Activated CD8-positive, alpha-beta memory T cell treated with anti-CD3 and anti-CD28 coated beads, Interleukin-2, amount 50 U/mL, for 4 hours (primary cell): Measurements from ENCODE around the gene ACAP2.
"Not testable (repeated sequence)": the region's sequence is repeated elsewhere in the genome, so short reads cannot be mapped to it uniquely, and the experiment has no call there.

Experiments
- DNase-seq: peaks from one replicate; pipeline ENCODE4 v3.0.0-alpha.2; 2020

ACAP2 gene

DNA sequence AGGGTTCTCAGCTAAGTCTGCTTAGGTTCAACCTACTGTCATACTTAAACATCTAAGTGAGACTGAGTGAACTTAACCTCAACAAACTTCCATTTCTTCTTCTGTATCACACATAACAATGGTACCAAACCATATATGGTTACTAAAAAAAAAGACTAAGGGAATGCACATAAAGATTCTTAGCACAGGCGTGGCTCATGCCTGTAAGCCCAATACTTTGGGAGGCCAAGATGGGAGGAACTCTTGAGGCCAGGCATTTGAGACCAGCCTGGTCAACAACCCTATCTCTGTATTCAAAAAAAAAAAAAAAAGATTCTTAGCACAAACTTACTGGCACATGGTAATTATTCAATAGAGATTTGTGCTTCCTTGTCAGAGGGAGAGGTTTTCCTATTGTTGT lies 57.9 kb downstream of the ACAP2 start:
- DNase-seq: no peak

DNA sequence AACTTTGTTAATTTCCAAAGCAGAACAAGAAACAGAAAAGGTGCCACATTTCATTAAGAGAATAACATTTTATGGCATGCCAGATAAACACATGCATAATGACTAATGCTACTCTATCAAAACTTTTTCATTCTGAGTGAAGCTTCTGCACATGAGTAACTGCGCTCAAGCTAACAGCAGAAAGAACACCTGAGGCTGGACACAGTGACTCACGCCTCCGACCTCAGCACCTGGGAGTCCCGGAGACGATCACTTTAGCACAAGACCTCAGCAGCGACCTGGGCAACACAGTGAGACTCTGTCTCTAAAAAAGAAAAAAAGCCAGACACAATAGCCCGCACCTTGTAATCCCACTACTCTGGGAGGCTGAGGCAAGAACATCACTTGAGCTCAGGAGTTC lies 70.6 kb downstream of the ACAP2 start:
- DNase-seq: no peak

DNA sequence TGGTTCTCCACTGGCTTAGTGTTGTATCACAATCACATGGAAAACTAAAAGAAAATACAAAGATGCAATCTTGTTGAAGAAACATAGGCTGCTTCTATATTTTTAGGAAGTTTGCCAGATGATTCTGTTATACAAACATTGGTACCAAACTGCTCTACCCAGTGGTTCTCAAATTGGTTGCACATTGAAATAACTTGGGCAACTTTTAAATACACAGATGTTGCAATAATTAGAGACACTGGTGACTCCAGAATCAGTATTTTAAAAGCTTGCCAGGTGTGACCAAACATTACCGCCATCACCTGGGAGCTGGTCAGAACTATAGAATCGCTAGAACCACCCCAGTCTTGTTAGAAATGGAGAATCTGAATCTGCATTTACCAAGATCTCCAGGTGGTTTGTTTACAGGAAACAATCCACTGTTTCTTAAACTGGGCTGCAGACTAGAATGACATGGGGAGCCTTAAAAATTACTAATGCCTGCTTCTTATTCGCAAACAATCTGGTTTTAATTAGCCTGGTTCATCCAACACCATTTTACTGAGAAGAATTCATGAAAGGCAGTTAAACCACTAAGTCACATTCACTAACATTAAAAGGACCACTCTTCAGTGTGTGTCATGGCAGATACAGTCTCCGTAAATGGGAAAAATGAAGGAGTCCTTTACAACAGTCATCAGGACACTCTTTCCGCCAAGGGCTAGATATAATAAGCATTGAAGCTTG lies 76.5 kb downstream of the ACAP2 start:
- no peak for DNase-seq

DNA sequence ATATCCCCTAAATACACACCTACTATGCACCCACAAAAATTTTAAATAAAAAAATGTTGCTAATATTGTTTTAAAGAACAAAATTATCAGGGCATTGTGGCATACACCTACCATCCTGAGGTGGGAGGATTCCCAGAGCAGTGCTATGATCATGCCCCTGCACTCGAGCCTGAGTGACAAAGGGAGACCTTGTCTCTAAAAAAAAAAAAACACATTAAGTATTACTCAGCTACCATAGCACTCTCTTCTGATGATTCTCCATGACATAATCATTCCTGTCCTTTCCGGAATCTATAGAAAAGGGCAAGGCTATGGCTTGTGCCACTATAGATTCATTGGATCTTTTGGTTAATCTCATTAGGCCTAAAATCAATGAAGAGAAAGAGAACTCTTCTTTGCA lies 77.4 kb downstream of the ACAP2 start:
- DNase-seq: no peak

DNA sequence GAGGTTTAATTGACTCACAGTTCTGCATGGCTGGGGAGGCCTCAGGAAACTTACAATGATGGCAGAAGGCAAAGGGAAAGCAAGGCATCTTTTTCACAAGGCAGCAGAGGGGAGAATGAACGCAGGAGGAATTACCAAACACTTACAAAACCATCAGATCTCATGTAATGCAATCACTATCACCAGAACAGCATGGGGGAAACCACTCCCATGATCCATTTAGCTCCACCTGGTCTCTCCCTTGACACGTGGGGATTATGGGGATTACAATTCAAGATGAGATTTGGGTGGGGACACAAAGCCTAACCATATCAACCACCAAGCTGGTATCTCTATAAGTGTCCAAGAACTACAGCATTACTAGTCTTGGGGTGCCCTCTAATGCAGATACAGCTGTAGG lies 85.0 kb downstream of the ACAP2 start:
- DNase-seq: not testable (repeated sequence)

DNA sequence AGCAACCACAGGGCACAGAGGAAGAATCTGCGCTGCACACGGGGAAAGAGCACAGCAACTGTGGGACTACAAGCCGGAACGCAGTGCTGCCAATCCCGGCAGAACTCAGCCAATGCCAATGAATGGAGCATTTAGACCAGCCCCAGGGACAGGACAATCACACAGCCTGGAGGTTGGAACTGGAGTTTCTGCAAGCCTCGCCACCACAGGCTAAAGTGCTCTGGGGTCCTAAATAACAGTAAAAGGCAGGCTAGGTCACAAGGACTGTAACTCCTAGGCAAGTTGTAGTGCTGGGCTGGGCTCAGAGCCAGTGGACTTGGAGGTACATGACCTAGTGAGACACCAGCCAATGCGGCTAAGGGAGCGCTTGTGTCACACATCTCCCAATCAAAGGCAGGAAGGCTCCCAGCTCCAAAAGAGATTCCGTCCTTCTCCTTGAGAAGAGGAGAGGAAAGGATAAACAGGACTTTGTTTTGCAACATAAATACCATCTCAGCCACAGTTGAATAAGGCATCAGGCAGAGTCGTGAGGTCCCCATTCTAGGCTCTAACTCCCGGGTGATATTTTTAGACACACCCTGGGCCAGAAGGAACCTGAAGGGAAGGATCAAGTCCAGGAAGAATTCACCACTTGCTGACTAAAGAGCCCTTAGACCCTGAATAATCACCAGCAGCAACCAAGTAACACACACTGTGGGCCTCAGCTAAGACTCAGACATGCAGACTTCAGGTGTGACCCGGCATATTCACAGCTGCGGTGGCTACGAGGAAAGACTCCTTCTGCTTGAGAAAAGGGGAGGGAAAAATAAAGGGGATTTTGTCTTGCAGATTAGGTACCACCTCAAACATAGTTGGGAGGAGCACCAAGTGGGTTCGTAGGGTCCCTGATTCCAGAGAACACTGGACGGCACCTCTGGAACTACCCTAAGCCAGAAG lies 86.4 kb downstream of the ACAP2 start:
- no peak for DNase-seq

DNA sequence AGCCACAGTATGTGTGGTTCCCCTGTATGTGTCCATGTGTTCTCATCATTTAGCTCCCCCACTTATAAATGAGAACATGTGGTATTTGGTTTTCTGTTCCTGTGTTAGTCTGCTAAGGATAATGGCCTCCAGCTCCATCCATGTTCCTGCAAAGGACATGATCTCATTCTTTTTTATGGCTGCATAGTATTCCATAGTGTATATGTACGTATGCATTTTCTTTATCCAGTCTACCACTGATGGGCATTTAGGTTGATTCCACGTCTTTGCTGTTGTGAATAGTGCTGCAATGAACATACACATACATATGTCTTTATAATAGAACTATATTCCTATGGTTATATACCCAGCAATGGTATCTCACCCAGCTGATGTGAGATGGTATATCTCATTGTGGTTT lies 88.8 kb downstream of the ACAP2 start:
- DNase-seq: not testable (repeated sequence)

DNA sequence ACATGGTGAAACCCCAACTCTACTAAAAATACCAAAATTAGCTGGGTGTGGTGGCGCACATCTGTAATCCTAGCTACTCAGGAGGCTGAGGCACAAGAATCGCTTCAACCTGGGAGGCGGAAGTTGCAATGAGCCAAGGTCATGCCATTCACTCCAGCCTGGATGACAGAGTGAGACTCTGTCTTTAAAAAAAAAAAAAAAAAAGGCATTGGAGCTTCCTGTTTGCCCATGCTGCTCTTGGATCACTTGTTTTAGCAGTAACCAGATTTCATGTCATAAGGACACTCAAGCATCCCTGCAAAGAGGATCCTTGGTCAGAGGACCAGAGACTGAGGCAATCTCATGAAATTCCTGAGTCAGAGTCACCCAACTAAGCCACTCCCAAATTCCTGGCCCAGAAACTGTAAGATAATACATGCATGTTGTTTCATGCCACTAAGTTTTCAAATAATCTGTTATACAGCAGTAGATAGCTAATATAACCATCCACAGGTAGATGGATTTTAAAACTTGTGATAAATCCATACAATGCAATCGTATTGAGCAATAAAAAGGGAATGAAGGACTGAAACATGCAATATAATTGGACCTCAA lies 89.8 kb downstream of the ACAP2 start:
- DNase-seq: no peak

DNA sequence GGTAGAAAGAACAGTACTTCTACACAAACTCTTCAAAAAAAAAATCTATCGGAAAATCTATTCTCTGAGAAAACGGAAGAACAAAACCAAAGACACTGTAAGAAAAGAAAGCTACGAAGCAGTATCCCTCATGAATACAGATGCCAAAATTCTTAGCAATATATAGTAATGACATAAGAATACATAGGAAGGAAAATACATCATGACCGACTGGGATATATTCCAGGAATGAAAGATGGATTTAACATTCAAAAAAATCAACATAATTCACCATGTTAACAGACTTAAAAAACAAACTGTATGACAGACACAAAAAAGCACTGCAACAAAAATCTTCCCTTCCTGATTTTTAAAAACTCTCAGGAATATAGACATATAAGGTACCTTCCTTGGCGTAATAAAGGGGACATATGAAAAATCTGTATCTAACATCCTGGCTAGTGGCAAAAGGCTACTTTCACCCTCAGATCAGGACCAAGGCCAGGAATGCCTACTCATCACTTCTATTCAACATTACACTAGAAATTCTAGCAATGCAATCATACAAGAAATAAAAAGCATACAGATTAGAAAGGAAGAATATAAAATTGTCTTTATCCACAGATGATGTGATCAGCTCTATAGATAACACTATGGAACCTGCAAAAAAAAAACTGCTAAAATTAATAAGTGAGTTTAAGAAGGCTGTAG lies 94.2 kb downstream of the ACAP2 start:
- no peak for DNase-seq

DNA sequence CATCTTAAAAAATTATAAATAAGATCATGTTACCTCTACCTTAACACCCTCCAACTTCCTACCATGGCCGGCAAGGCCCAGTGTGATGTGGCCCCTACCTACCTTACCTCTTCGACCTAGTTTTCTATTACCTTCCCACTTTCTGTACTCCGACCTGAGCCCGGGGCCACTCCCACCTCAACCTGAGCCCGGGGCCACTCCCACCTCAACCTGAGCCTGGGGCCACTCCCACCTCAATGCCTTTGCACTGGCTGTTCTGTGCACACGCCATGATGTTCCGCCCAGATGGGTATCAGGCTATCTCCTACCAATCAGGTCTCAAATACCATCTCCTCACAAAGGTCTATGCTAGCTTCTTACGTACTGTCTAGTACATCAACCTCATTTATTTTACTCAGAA lies 105.1 kb downstream of the ACAP2 start:
- DNase-seq: no peak

DNA sequence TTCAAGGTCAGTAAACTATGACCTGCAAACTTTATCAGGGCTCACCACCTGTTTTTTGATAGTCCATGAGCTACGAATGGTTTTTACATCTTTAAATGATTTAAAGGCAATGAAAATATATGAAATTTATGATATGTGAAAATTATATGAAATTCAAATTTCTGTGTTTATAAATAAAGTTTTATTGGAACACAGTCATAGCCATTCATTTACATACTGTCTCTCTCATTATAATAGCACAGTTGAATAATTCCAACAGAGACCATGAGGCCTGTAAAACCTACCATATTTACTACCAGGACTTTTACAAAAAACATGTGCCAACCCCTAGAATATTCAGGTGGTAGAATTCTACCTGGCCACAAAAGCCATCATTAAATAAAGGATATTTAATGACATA lies 107.9 kb downstream of the ACAP2 start:
- no peak for DNase-seq

DNA sequence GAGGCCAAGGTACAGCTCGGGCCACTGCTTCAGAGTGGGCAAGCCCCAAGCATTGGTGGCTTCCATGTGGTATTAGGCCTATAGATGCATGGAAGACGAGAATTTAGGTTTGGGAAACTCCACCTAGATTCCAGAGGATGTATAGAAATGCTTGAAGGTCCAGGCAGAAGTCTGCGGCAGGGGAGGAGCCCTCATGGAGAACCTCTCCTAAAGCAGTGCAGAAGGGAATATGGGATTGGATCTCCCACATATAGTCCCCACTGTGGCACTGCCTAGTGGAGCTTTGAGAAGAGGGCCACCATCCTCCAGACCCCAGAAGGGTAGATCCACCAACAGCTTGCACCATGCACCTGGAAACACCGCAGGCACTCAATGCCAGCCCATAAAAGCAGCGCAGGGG lies 123.8 kb downstream of the ACAP2 start:
- DNase-seq: no peak

DNA sequence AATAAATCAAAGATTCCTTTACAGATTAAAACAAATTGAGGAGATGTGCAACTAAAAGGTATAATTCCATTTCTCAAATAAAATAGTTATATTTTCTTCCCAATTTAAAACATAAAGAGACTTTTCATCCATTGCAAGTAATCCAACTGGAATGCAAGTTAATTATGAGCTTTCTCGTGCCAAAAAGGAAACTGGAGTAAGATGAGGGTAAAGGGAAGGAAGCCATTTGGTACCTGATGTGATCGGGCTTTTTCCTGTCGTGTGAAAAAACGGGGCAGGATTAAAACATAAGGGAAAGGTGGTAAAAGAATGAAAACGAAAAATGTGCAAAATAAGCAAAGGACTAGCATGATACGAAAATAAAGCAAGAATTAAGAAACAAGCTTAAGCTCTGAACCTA lies 130.1 kb downstream of the ACAP2 start:
- DNase-seq: no peak

DNA sequence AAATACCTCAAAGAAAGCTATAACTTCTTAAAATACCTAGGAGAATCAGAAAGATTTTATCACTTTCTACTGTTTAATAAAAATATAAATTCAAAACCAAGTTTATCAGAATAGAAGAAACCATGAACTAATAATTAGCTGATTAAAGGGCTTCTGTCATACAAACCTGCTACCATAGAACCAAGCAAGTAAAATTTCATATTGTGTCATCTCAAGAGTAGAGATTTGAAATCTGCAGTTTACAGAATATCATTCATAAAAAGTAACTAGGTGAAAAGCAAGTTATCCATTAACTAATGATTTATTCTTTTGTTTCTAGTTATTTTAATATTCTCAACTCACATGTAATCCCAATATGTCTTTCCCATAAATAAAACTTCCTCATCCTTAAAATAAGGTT lies 135.1 kb downstream of the ACAP2 start:
- no peak for DNase-seq

DNA sequence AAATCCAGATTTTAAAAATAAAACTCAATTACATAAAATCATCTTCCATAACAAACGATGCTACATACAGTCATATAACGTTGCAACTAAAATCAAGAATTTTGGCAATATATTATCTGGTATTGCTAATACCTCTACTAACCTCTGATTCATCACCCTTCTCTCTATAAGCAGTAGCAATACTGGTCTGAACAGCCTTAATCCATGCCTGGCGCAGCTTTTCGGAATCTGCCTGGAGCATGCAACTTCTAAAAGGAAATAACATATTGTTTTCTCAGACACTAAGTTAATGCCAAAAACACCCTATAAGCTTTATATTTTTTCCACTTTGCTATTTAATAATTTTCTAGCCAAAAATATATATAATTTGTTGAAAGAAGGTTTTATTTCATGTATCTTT lies 136.5 kb downstream of the ACAP2 start:
- no peak for DNase-seq

DNA sequence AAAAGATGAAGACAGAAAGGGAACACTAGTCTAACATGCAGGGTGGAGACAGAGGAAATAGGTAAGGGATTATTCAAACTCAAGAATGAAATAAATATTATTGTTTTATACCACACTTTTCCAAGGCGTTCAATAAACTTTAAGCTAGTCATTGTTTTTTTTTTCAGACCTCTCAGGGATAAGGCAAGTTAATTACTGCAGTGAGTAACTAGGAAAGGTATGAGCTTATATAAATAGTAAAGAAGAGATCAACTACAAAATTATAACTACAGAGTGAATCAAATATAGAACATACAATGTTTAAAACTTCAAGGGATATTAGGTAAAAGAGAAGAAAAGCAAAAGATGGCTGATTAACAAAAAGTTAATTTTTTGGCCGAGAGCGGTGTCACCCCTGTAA lies 140.4 kb downstream of the ACAP2 start:
- no peak for DNase-seq

DNA sequence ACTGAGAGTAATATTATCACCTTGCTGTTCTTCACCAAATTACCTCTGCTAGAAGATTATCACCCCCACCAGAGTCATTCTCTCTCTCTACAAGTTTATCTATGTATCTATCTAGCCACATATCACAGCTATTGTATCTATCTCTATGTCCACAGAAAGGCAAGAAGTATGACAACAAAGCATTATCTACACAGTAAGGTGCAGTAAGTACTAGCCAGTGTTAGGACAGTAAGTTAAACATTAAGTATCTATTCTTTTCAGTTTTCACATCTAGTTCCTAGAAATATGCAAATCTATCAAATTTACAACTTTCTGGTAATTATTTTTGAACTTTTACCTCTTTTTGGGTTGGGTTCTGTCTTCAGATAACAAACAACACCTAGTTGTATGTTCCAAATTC lies 145.4 kb downstream of the ACAP2 start:
- no peak for DNase-seq

DNA sequence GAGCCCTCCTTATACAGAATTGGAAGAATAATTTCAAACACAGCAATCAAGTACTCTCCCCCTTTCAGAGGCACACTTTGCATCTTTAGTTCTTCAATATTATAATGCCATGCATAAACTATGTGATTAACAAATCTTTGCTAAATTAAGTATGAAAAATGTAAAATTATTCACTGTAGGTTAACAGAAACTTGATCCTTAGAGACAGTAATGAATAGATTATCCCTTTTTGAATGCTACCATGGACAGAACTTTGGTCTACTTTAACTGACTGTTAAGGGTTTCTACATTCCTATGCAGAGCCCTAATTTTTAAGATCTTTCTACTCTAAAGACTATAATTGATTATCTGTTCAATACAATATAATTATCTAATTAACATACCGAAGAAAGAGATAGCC lies 146.2 kb downstream of the ACAP2 start:
- DNase-seq: no peak

DNA sequence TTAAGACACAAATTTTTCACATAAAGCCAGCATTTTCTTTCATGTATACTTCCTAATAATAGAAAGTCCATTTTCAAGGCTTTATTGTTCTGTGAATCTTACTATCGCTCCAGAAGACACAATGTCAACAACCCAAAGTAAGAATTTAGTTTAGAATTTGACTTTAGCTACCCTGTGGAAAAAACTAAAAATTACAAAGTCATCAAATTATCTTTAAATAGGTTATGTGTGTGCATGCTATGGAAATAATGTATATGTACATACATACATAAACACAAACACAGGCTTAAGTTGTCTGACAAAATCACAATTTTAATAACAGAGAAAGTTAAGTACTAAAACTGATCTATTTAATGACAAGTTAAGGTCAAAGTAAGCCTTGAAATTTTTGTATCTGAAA lies 151.7 kb downstream of the ACAP2 start:
- DNase-seq: no peak

DNA sequence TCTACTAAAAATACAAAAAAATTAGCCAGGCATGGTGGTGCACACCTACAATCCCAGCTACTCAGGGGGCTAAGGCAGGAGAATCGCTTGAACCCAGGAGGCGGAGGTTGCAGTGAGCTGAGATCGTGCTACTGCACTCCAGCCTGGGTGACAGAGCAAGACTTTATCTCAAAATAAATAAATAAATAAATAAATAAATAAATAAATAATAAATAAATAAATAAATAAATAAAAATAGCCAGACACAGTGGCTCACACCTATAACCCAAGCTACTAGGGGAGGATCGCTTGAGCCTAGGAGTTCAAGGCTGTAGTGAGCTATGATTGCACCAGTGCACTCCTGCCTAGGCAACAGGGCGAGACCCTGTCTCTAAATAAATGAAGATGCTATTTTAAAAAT lies 152.2 kb downstream of the ACAP2 start:
- not testable (repeated sequence) for DNase-seq

DNA sequence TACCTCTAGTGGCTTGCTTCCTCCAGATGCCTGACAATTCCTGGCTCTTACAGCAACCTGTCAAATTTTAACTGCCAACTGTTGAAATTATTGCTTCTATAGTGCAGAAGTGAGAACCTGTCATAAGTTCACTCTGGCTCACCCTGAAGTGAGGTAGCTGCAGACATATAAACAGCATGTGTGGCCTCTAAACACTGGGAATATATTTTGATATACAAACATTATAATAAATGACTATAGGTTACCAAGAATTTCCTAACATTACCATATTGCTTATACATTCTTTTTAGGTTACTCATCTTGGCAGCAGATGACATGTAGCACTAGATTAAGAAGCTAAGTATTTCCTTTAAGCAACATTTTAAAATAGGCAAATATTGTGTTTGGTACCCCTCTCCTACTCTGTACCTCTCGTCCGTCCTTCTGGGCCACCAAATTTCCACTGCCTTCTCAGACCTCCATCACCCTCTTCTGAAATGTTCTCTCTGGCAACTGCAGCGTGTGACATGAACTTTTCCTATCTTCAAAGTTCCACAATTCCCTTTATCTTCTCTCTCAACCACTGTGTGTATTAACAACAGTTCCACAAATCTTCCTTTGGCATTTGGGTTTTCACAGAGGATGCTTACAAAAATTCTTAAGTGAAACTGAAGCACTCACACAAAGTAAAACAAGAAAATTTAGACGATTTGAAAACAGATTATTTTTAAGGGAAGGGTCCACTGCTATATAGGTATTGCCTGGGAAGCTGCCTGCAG lies 156.5 kb downstream of the ACAP2 start:
- DNase-seq: no peak

DNA sequence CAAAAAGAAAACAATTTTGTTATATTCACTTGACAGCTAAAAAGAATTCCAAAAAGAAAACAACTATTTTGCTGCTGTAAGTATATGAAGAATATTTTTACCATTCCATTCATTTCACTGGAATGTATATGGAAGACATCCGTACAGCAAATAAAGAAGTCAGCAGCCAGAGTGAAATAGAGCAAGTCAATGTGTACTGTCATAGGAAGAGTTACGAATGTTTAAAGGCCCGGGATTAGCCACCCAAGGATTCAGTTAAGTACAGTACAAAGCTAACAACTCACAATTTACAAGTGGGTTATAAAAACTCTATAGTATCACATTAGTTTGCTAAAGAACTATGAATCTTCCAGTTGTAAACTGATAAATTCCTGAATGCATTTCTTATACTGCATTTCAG lies 157.4 kb downstream of the ACAP2 start:
- no peak for DNase-seq

DNA sequence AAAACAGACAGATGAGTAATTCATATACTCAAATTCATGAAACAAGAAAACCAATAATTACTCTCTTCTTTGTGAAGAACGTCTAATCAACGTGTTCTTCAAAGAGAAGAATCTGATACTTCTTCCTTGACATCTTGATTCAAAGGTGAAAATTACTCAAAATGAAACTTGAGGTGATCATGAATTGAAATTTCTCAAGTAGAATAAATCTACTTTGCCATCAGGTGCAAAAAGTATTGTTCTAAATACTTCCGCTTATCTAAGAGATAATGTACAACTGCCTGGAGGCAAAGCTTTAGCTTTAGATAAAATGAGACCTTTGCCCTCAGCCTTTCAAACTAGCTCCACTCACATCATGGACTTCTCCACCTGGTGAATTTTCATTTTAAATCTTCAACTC lies 158.0 kb downstream of the ACAP2 start:
- no peak for DNase-seq
